GM18508 (cell line): ENCODE data around the gene C11orf54.
"Not testable (repeated sequence)": the region's sequence is repeated elsewhere in the genome, so short reads cannot be mapped to it uniquely, and the experiment has no call there.

Experiments
- ATAC-seq: cut with Tn5 transposase; IDR thresholded peaks from one replicate; pipeline ENCODE4 v1.9.1; 2021; ENCODE audit warnings: moderate number of reproducible peaks; ENCODE audit not compliant: insufficient read depth, unreplicated experiment

The C11orf54 gene

GRCh38 chr11:93761910-93762309 is 20.4 kb downstream of the C11orf54 start:
- ATAC-seq = no peak

- ATAC-seq = no peak
These were observed 24.1 kb downstream of the C11orf54 start for GRCh38 chr11:93765551-93765950.

GRCh38 chr11:93766504-93766903 is 25.0 kb downstream of the C11orf54 start:
- no peak for ATAC-seq

- no peak for ATAC-seq
These were observed 25.5 kb downstream of the C11orf54 start for GRCh38 chr11:93767018-93767417.

- ATAC-seq = no peak
These were observed 28.7 kb downstream of the C11orf54 start for GRCh38 chr11:93770160-93770559.

GRCh38 chr11:93772123-93772522 is 30.7 kb downstream of the C11orf54 start:
- ATAC-seq = no peak

- no peak for ATAC-seq
These were observed 31.6 kb downstream of the C11orf54 start for GRCh38 chr11:93773045-93773477.

- no peak for ATAC-seq
These were observed 32.2 kb downstream of the C11orf54 start for GRCh38 chr11:93773601-93774200.

- not testable (repeated sequence) for ATAC-seq
These were observed 33.1 kb downstream of the C11orf54 start for GRCh38 chr11:93774560-93774959.

GRCh38 chr11:93775289-93775688 is 33.8 kb downstream of the C11orf54 start:
- ATAC-seq = no peak

GRCh38 chr11:93783362-93783761 is 41.9 kb downstream of the C11orf54 start:
- ATAC-seq = no peak

GRCh38 chr11:93783765-93784144 is 42.3 kb downstream of the C11orf54 start:
- ATAC-seq = peak; percentile 36

- peak; percentile 91 for ATAC-seq
These were observed 42.9 kb downstream of the C11orf54 start, which contains the start of gene MED17 for GRCh38 chr11:93784145-93784934. Gene MED17 (plus strand): TSS chr11:93784282. CDS start chr11:93784514, 232 bp downstream.

- peak; percentile 19 for ATAC-seq
These were observed 43.5 kb downstream of the C11orf54 start for GRCh38 chr11:93784935-93785360.

- no peak for ATAC-seq
These were observed 50.0 kb downstream of the C11orf54 start for GRCh38 chr11:93791493-93791892.

GRCh38 chr11:93796441-93797231 is 55.2 kb downstream of the C11orf54 start:
- ATAC-seq = no peak

GRCh38 chr11:93801366-93801765 is 59.9 kb downstream of the C11orf54 start:
- ATAC-seq = no peak

- ATAC-seq = no peak
These were observed 63.4 kb downstream of the C11orf54 start for GRCh38 chr11:93804879-93805278.

- no peak for ATAC-seq
These were observed 66.5 kb downstream of the C11orf54 start for GRCh38 chr11:93807980-93808379.

- ATAC-seq = no peak
These were observed 72.5 kb downstream of the C11orf54 start for GRCh38 chr11:93813974-93814373.
